Neural progenitor cell (in vitro differentiated cells): Measurements from ENCODE around the gene COQ9. TPM values are rescaled to one million over a fixed set of nuclear protein-coding genes. Genes with fewer than 3 reads are reported as not detected.
A peak's percentile ranks its signal among the peaks of the same experiment; 100 is the strongest.

Experiments used
- DNase-seq: peaks from one replicate; pipeline ENCODE4 v3.0.0-alpha.2; 2016; ENCODE audit warnings: low spot score
- H2AFZ ChIP-seq: fragments of 200-600 bp; sonication (generic); replicated peaks from 2 replicates; pipeline ENCODE4 v1.6.1; 2016; ENCODE audit warnings: antibody characterized with exemption
- H3F3A ChIP-seq: fragments of 200-600 bp; sonication (generic); 2 replicates; pipeline ENCODE4 v1.6.1; 2016; ENCODE audit warnings: antibody characterized with exemption, low read depth
- H3K27ac ChIP-seq: fragments of 200-600 bp; sonication (generic); 2 replicates; pipeline ENCODE4 v1.5.1; 2016; ENCODE audit warnings: mild to moderate bottlenecking
- H3K27me3 ChIP-seq: fragments of 200-600 bp; sonication (generic); 2 replicates; pipeline ENCODE4 v1.6.1; 2016; ENCODE audit warnings: mild to moderate bottlenecking, moderate library complexity
- H3K36me3 ChIP-seq: fragments of 200-600 bp; sonication (generic); 2 replicates; pipeline ENCODE4 v1.5.1; 2016
- H3K4me1 ChIP-seq: fragments of 200-600 bp; sonication (generic); 2 replicates; pipeline ENCODE4 v1.6.1; 2016; ENCODE audit warnings: mixed run types
- H3K4me2 ChIP-seq: fragments of 200-600 bp; sonication (generic); 2 replicates; pipeline ENCODE4 v1.6.1; 2016
- H3K4me3 ChIP-seq: fragments of 200-600 bp; sonication (generic); 2 replicates; pipeline ENCODE4 v1.5.1; 2016
- H3K79me2 ChIP-seq: fragments of 200-600 bp; sonication (generic); 2 replicates; pipeline ENCODE4 v1.6.1; 2016; ENCODE audit warnings: low read depth
- H3K9ac ChIP-seq: fragments of 200-600 bp; sonication (generic); 2 replicates; pipeline ENCODE4 v1.6.1; 2016
- H3K9me3 ChIP-seq: fragments of 200-600 bp; sonication (generic); 2 replicates; pipeline ENCODE4 v1.5.1; 2016; ENCODE audit warnings: low read depth
- H4K20me1 ChIP-seq: fragments of 200-600 bp; sonication (generic); 2 replicates; pipeline ENCODE4 v1.6.1; 2016; ENCODE audit warnings: low read depth
- H3K27ac Mint-ChIP-seq: 3 replicates; pipeline ENCODE4 v1.8.0; 2021; ENCODE audit warnings: mixed read lengths
- H3K27me3 Mint-ChIP-seq: 2 replicates; pipeline ENCODE4 v1.8.0; 2022; ENCODE audit warnings: low read depth, mild to moderate bottlenecking, inconsistent platforms, moderate library complexity, mixed read lengths; ENCODE audit not compliant: insufficient read depth
- H3K36me3 Mint-ChIP-seq: 3 replicates; pipeline ENCODE4 v1.8.0; 2021; ENCODE audit warnings: mixed read lengths
- H3K4me1 Mint-ChIP-seq: 3 replicates; pipeline ENCODE4 v1.8.0; 2021; ENCODE audit warnings: mixed read lengths
- H3K4me3 Mint-ChIP-seq: 3 replicates; pipeline ENCODE4 v1.8.0; 2021; ENCODE audit warnings: mild to moderate bottlenecking, moderate library complexity, mixed read lengths
- H3K9me3 Mint-ChIP-seq: 3 replicates; pipeline ENCODE4 v1.8.0; 2020; ENCODE audit warnings: mixed read lengths
- CTCF ChIP-seq: fragments of 200-600 bp; sonication (generic); IDR thresholded peaks from 2 replicates; pipeline ENCODE4 v1.5.1; 2017; ENCODE audit warnings: antibody characterized with exemption, mild to moderate bottlenecking
- EZH2 ChIP-seq: fragments of 200-600 bp; sonication (generic); IDR thresholded peaks from 2 replicates; pipeline ENCODE4 v1.6.1; 2017; ENCODE audit warnings: antibody characterized with exemption, mild to moderate bottlenecking, moderate library complexity
- EZH2phosphoT487 ChIP-seq: fragments of 200-600 bp; sonication (generic); IDR thresholded peaks from 2 replicates; pipeline ENCODE4 v1.6.1; 2017; ENCODE audit warnings: antibody characterized with exemption
- total RNA-seq: library from RNA; depleted of rRNA; stranded (reverse); fragments of >200 nt; gene quantifications from 2 replicates; pipeline ENCODE4 v1.2.3, GENCODE V29; 2015; ENCODE audit warnings: low replicate concordance

The COQ9 gene
- total RNA-seq, 1 donor from 2014 or later: 20.3 TPM

DNA sequence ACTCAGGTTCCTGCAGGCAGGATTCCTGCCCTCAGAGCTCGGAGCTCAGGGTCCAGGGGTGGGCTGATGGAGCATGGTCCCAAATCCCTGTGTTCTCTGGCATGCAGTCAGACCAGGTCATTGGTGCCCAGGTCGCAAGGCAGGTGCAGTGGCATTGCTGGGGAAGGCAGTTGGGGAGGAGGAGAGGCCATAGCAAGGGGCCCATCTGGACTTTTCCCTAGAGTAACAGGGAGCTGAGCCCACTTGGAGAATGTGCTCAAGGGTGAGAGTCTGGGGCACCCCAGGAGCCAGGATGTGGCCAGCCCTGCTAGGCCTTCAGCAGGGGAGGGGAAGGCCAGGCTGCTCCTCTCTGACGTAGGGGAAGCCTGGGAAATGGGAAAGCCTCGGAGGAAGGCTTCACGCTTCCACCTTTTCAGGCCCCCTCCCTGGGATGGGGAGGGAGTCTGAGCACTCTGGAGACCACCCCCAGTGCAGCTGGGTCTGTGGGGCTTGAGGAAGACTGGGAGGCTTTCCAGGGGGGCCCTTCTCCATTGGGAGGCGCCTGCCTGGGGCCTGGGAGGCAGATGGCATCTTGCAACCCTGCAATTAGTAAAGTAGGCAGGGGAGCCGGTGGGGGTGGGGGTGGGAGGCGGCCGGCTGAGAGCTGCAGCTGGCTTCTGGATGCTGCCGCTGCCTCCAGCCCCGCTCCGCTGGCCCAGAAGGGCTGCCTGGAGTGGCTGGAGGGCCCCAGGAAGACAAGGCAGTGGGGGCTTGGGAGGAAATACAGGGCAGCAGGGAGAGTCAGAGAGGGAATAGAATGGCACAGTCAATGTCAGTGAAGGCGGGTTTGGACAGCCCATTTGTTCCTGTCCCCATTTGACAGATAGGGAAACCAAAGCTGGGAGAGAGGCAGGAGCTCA is 60.1 kb downstream of the COQ9 start:
- DNase-seq: peak; percentile 31
- Mint-ChIP-seq H3K4me1 (peaks cover 38% of the 10 kb centered on the region), H3K4me3 (no peak overlapping the region), H3K9me3 (no peaks in the 10 kb centered on the region), H3K27me3 (peaks cover 13% of the 10 kb centered on the region), H3K36me3 (peaks cover 2% of the 10 kb centered on the region), H3K27ac (peak overlapping the region; percentile 72)
- Histone ChIP-seq H2AFZ (peak overlapping the region; percentile 91), H3K27me3 (no peaks in the 10 kb centered on the region), H3K36me3 (no peaks in the 10 kb centered on the region), H3K9me3 (no peaks in the 10 kb centered on the region), H3K4me1 (peaks cover 11% of the 10 kb centered on the region), H4K20me1 (no peaks in the 10 kb centered on the region), H3F3A (peaks cover 5% of the 10 kb centered on the region), H3K4me2 (peak overlapping the region; percentile 25), H3K79me2 (no peaks in the 10 kb centered on the region), H3K4me3 (no peak overlapping the region), H3K9ac (no peak overlapping the region), H3K27ac (no peak overlapping the region)
- no peak for TF ChIP-seq EZH2phosphoT487
- TF ChIP-seq CTCF: no peak
- no peak for TF ChIP-seq EZH2

GRCh38 chr16:57508035-57508425 is 60.8 kb downstream of the COQ9 start:
- no peak for TF ChIP-seq CTCF
- no peak for TF ChIP-seq EZH2phosphoT487
- no peak for TF ChIP-seq EZH2
- no peaks in the 10 kb centered on the region for H3K27me3 ChIP-seq
- no peak overlapping the region for H3K4me2 ChIP-seq
- peaks cover 11% of the 10 kb centered on the region for H3K4me1 ChIP-seq
- peaks cover 36% of the 10 kb centered on the region for H3K4me1 Mint-ChIP-seq
- H3F3A ChIP-seq: peaks cover 5% of the 10 kb centered on the region
- no peak overlapping the region for H3K27ac ChIP-seq
- no peaks in the 10 kb centered on the region for H3K9me3 Mint-ChIP-seq
- H3K4me3 Mint-ChIP-seq: no peak overlapping the region
- no peak overlapping the region for H3K4me3 ChIP-seq
- H3K36me3 Mint-ChIP-seq: peaks cover 2% of the 10 kb centered on the region
- no peak overlapping the region for H3K27ac Mint-ChIP-seq
- no peak for DNase-seq
- H3K9ac ChIP-seq: no peak overlapping the region
- H4K20me1 ChIP-seq: no peaks in the 10 kb centered on the region
- H3K9me3 ChIP-seq: no peaks in the 10 kb centered on the region
- peaks cover 13% of the 10 kb centered on the region for H3K27me3 Mint-ChIP-seq
- no peaks in the 10 kb centered on the region for H3K79me2 ChIP-seq
- peak overlapping the region; percentile 91 for H2AFZ ChIP-seq
- no peaks in the 10 kb centered on the region for H3K36me3 ChIP-seq

- no peak overlapping the region for H3K4me3 ChIP-seq
- DNase-seq: no peak
- H3K9me3 ChIP-seq: no peaks in the 10 kb centered on the region
- TF ChIP-seq EZH2 (no peak), EZH2phosphoT487 (no peak), CTCF (no peak)
- no peak overlapping the region for H3K4me2 ChIP-seq
- H3K4me3 Mint-ChIP-seq: no peak overlapping the region
- no peaks in the 10 kb centered on the region for H3K9me3 Mint-ChIP-seq
- H2AFZ ChIP-seq: no peak overlapping the region
- peaks cover 5% of the 10 kb centered on the region for H3F3A ChIP-seq
- H3K36me3 ChIP-seq: no peaks in the 10 kb centered on the region
- H3K36me3 Mint-ChIP-seq: peaks cover 2% of the 10 kb centered on the region
- H3K27ac ChIP-seq: no peak overlapping the region
- H3K79me2 ChIP-seq: no peaks in the 10 kb centered on the region
- H3K27me3 ChIP-seq: no peaks in the 10 kb centered on the region
- peaks cover 11% of the 10 kb centered on the region for H3K4me1 ChIP-seq
- peaks cover 10% of the 10 kb centered on the region for H3K27me3 Mint-ChIP-seq
- H4K20me1 ChIP-seq: no peaks in the 10 kb centered on the region
- peak overlapping the region; percentile 42 for H3K27ac Mint-ChIP-seq
- no peak overlapping the region for H3K9ac ChIP-seq
- H3K4me1 Mint-ChIP-seq: peaks cover 31% of the 10 kb centered on the region
These were observed 62.1 kb downstream of the COQ9 start for GRCh38 chr16:57509231-57509923.
